Spleen (tissue), 7 donors: ENCODE results near the gene NR2F6.

Experiments
- POLR2A ChIP-seq, 3 donors: fragments of 450-650 bp; IDR thresholded peaks; one replicate each; pipeline ENCODE4 v1.5.1; 2017; ENCODE audit warnings: antibody characterized with exemption in 3 of 3, mild to moderate bottlenecking in 1 of 3
- POLR2AphosphoS5 ChIP-seq, 3 donors: sonication (generic); formaldehyde crosslinking; IDR thresholded peaks; one replicate each; pipeline ENCODE4 v1.5.1; 2017; ENCODE audit warnings: antibody characterized with exemption in 3 of 3
- TF ChIP-seq, protein P1 (sequence below), 11 experiments: fragments of 200-600 bp in 7 of 11; fragments of 450-650 bp in 4 of 11; sonication (generic) in 4 of 11; IDR thresholded peaks in 8 of 11; conservative IDR thresholded peaks in 3 of 11; 1 replicate in 7 of 11; 2 replicates in 4 of 11; pipeline versions ENCODE4 v1.4.0 to v1.8.0; 2016 to 2021; ENCODE audit warnings: antibody characterized with exemption in 11 of 11, inconsistent platforms in 4 of 11, mild to moderate bottlenecking in 1 of 11
- donor health status: DM: no; HTN: no; CAD: no; lungs with moderate emphysema.
- donor health status: DM: no; HTN: no; CAD: no.
- donor health status: DM: no; HTN: no; CAD: no.

DNA sequence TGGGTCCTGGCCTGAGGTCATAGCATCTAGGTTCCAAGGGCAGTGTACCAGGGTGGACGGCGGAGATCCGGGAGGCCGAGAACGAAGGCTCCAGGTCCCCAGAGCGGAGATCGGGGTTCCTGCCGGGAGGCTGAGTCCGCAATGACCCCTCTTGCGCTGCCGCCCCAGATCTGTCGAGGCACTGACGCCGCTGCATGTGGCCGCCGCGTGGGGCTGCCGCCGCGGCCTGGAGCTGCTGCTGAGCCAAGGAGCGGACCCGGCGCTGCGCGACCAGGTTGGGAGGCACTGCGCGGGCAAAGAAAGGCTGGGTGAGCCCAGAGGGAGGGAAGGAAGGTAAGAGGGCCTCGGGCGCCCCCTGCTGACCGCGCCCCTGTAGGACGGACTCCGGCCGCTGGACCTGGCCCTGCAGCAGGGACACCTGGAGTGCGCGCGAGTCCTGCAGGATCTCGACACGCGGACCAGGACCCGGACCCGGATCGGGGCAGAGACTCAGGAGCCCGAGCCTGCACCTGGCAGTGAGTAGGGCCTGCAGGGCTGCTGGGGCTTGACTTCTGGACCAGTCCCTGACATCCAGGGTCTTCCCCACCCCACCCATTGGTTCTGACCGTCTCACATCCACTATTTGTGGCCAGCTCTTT, 36.9 kb upstream of the NR2F6 start:
- TF ChIP-seq, protein P1, sequence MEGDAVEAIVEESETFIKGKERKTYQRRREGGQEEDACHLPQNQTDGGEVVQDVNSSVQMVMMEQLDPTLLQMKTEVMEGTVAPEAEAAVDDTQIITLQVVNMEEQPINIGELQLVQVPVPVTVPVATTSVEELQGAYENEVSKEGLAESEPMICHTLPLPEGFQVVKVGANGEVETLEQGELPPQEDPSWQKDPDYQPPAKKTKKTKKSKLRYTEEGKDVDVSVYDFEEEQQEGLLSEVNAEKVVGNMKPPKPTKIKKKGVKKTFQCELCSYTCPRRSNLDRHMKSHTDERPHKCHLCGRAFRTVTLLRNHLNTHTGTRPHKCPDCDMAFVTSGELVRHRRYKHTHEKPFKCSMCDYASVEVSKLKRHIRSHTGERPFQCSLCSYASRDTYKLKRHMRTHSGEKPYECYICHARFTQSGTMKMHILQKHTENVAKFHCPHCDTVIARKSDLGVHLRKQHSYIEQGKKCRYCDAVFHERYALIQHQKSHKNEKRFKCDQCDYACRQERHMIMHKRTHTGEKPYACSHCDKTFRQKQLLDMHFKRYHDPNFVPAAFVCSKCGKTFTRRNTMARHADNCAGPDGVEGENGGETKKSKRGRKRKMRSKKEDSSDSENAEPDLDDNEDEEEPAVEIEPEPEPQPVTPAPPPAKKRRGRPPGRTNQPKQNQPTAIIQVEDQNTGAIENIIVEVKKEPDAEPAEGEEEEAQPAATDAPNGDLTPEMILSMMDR (IDR thresholded peaks at IDR 0.05 in 8 of 11, conservative IDR thresholded peaks at IDR 0.05 in 3 of 11), result peak; percentile 86 to 98 (median 95)
- TF ChIP-seq POLR2AphosphoS5 (IDR thresholded peaks at IDR 0.05), result peak; percentile 55 to 78 (median 64)
- no peak for TF ChIP-seq POLR2A (IDR thresholded peaks at IDR 0.05)
